SK-N-MC (cell line): Measurements from ENCODE around the gene SCN11A.

Experiments
- DNase-seq: peaks from one replicate; pipeline ENCODE4 v3.0.0-alpha.2; 2011; ENCODE audit warnings: low read depth, low spot score
- H3K27ac ChIP-seq: fragments of 200-600 bp; sonication (generic); 2 replicates; pipeline ENCODE4 v1.5.1; 2016; ENCODE audit warnings: mixed run types
- H3K36me3 ChIP-seq: fragments of 200-600 bp; sonication (generic); 2 replicates; pipeline ENCODE4 v1.6.1; 2017; ENCODE audit warnings: antibody characterized with exemption, low read length, mixed read lengths; ENCODE audit not compliant: insufficient read depth
- H3K4me3 ChIP-seq: fragments of 200-600 bp; sonication (generic); 2 replicates; pipeline ENCODE4 v1.5.1; 2016
- H3K9ac ChIP-seq: fragments of 200-600 bp; sonication (generic); 2 replicates; pipeline ENCODE4 v1.8.0; 2017; ENCODE audit warnings: mixed run types, mixed read lengths; ENCODE audit not compliant: insufficient read length
- H3K9me3 ChIP-seq: fragments of 200-600 bp; sonication (generic); 2 replicates; pipeline ENCODE4 v1.6.1; 2017; ENCODE audit warnings: low read depth, mild to moderate bottlenecking, antibody characterized with exemption, low read length, moderate library complexity, mixed read lengths
- EZH2 ChIP-seq: fragments of 200-600 bp; sonication (generic); IDR thresholded peaks from one replicate; pipeline ENCODE4 v1.6.1; 2017; ENCODE audit warnings: antibody characterized with exemption
- FOXP2 ChIP-seq: optimal IDR thresholded peaks from 2 replicates; pipeline ENCODE3; 2011; ENCODE audit warnings: mild to moderate bottlenecking, moderate library complexity; ENCODE audit not compliant: insufficient read depth; ENCODE audit errors: extremely low read length, control extremely low read depth
- POLR2AphosphoS5 ChIP-seq: IDR thresholded peaks from 2 replicates; pipeline ENCODE4 v1.6.1; 2012; ENCODE audit warnings: mild to moderate bottlenecking, low read depth, low read length, borderline replicate concordance

The SCN11A gene

GRCh38 chr3:39051649-39052561 lies at the start of gene SCN11A, which contains the start of gene WDR48:
TSS of gene SCN11A (minus strand) at chr3:39051944. CDS start at chr3:38950362, 101,582 bp downstream.
TSS of gene WDR48 (plus strand) at chr3:39052016. CDS start at chr3:39052026, 10 bp downstream.
- TF ChIP-seq POLR2AphosphoS5 (peak; percentile 87), FOXP2 (no peak), EZH2 (no peak)
- Histone ChIP-seq H3K9me3 (no peaks in the 10 kb centered on the region), H3K27ac (no peak within 1 kb of the TSS), H3K36me3 (no peaks in the 10 kb centered on the region), H3K9ac (peak within 1 kb of the TSS; percentile 78), H3K4me3 (peak within 1 kb of the TSS; percentile 81)
- peak; percentile 24 for DNase-seq

GRCh38 chr3:39101022-39101689 lies 49.4 kb upstream of the SCN11A start:
- H3K9me3 ChIP-seq = no peaks in the 10 kb centered on the region
- TF ChIP-seq POLR2AphosphoS5 (no peak), EZH2 (no peak), FOXP2 (no peak)
- H3K36me3 ChIP-seq = no peaks in the 10 kb centered on the region; the same call in 1 of the 2 replicates
- no peak for DNase-seq
- H3K4me3 ChIP-seq = no peak overlapping the region
- no peak overlapping the region for H3K27ac ChIP-seq
- H3K9ac ChIP-seq = no peak overlapping the region

- TF ChIP-seq EZH2 (no peak), FOXP2 (no peak), POLR2AphosphoS5 (no peak)
- Histone ChIP-seq H3K4me3 (no peak overlapping the region), H3K9me3 (no peaks in the 10 kb centered on the region), H3K36me3 (no peaks in the 10 kb centered on the region; the same call in 1 of the 2 replicates), H3K9ac (no peak overlapping the region), H3K27ac (no peak overlapping the region)
- no peak for DNase-seq
These were observed 48.7 kb upstream of the SCN11A start for GRCh38 chr3:39100500-39100886.

GRCh38 chr3:39099738-39100499 lies 48.2 kb upstream of the SCN11A start:
- H3K27ac ChIP-seq = no peak overlapping the region
- no peak for TF ChIP-seq EZH2
- no peak for TF ChIP-seq POLR2AphosphoS5
- TF ChIP-seq FOXP2 = no peak
- H3K36me3 ChIP-seq = no peaks in the 10 kb centered on the region; the same call in 1 of the 2 replicates
- no peak overlapping the region for H3K9ac ChIP-seq
- no peaks in the 10 kb centered on the region for H3K9me3 ChIP-seq
- no peak for DNase-seq
- no peak overlapping the region for H3K4me3 ChIP-seq

GRCh38 chr3:39099242-39099641 lies 47.5 kb upstream of the SCN11A start:
- Histone ChIP-seq H3K27ac (no peak overlapping the region), H3K9ac (no peak overlapping the region), H3K4me3 (no peak overlapping the region), H3K36me3 (no peaks in the 10 kb centered on the region; the same call in 1 of the 2 replicates), H3K9me3 (no peaks in the 10 kb centered on the region)
- no peak for DNase-seq
- no peak for TF ChIP-seq FOXP2
- TF ChIP-seq EZH2 = no peak
- no peak for TF ChIP-seq POLR2AphosphoS5

- Histone ChIP-seq H3K4me3 (no peak overlapping the region), H3K36me3 (no peaks in the 10 kb centered on the region; the same call in 1 of the 2 replicates)
- DNase-seq = no peak
These were observed 46.8 kb upstream of the SCN11A start for GRCh38 chr3:39098473-39099000.

GRCh38 chr3:39097716-39098472 lies 46.1 kb upstream of the SCN11A start:
- no peak for TF ChIP-seq FOXP2
- no peak for TF ChIP-seq EZH2
- no peak for TF ChIP-seq POLR2AphosphoS5
- Histone ChIP-seq H3K4me3 (no peak overlapping the region), H3K27ac (no peak overlapping the region), H3K9ac (no peak overlapping the region), H3K9me3 (no peaks in the 10 kb centered on the region), H3K36me3 (no peaks in the 10 kb centered on the region; the same call in 1 of the 2 replicates)
- DNase-seq = no peak

More at GRCh38 chr3:39098473-39099000, 46.8 kb upstream of the SCN11A start:
- no peaks in the 10 kb centered on the region for H3K9me3 ChIP-seq
- no peak overlapping the region for H3K27ac ChIP-seq
- no peak for TF ChIP-seq POLR2AphosphoS5
- no peak for TF ChIP-seq FOXP2
- no peak for TF ChIP-seq EZH2
- H3K9ac ChIP-seq = no peak overlapping the region
